HepG2 (cell line): ENCODE measurements around the gene SGPL1. TPM values are rescaled to one million over a fixed set of nuclear protein-coding genes. Genes with fewer than 3 reads are reported as not detected.

Experiments used
- ARID4A ChIP-seq: sonication (generic); formaldehyde crosslinking; IDR thresholded peaks from 2 replicates; pipeline ENCODE4 v1.5.0; 2020; ENCODE audit warnings: mild to moderate bottlenecking, missing genetic modification reagents, borderline replicate concordance
- CREB1 ChIP-seq, 2 experiments: fragments of 450-650 bp in 1 of 2; IDR thresholded peaks; 2 replicates each; pipeline ENCODE4 v1.6.1; 2016 to 2017; ENCODE audit warnings: control low read depth in 1 of 2, mild to moderate bottlenecking in 1 of 2, missing compliant biosample characterization in 1 of 2, missing genetic modification characterization in 1 of 2
- HMG20B ChIP-seq: conservative IDR thresholded peaks from 2 replicates; pipeline ENCODE4 v1.6.1; 2016; ENCODE audit warnings: missing genetic modification reagents, missing compliant biosample characterization
- HNF4G ChIP-seq, 2 experiments: sonication (generic) in 1 of 2; formaldehyde crosslinking in 1 of 2; IDR thresholded peaks; 2 replicates each; pipeline versions ENCODE4 v1.4.0 to v1.6.1; 2011 to 2020; ENCODE audit warnings: borderline replicate concordance in 2 of 2, low read depth in 2 of 2, mild to moderate bottlenecking in 2 of 2, low read length in 1 of 2, missing genetic modification reagents in 1 of 2, moderate library complexity in 1 of 2
- KDM1A ChIP-seq: IDR thresholded peaks from 2 replicates; pipeline ENCODE4 v1.6.1; 2016; ENCODE audit warnings: missing compliant biosample characterization
- PCBP2 ChIP-seq: fragments of 200-400 bp; formaldehyde crosslinking; optimal IDR thresholded peaks from 2 replicates; pipeline ENCODE3; 2018; ENCODE audit warnings: low read length, low read depth; ENCODE audit not compliant: poor library complexity, severe bottlenecking
- SOX5 ChIP-seq: IDR thresholded peaks from 2 replicates; pipeline ENCODE4 v1.6.1; 2016; ENCODE audit warnings: borderline replicate concordance
- SOX6 ChIP-seq, 2 experiments: fragments of 450-650 bp in 1 of 2; sonication (generic) in 1 of 2; formaldehyde crosslinking in 1 of 2; IDR thresholded peaks; 2 replicates each; pipeline versions ENCODE4 v1.4.0 to v1.6.1; 2017 to 2020; ENCODE audit warnings: antibody characterized with exemption in 1 of 2, mild to moderate bottlenecking in 1 of 2, missing genetic modification reagents in 1 of 2
- TCF7L2 ChIP-seq: IDR thresholded peaks from 2 replicates; pipeline ENCODE4 v1.6.1; 2011; ENCODE audit warnings: mild to moderate bottlenecking, low read depth, low read length, moderate library complexity
- ZBED4 ChIP-seq: sonication (generic); formaldehyde crosslinking; IDR thresholded peaks from 2 replicates; pipeline ENCODE4 v1.4.0; 2020; ENCODE audit warnings: missing genetic modification reagents, borderline replicate concordance
- ZBTB26 ChIP-seq: IDR thresholded peaks from 2 replicates; pipeline ENCODE4 v1.6.1; 2016; ENCODE audit warnings: missing compliant biosample characterization, missing genetic modification reagents, borderline replicate concordance
- ZBTB43 ChIP-seq: sonication (generic); formaldehyde crosslinking; conservative IDR thresholded peaks from 2 replicates; pipeline ENCODE4 v1.4.0; 2020; ENCODE audit warnings: missing genetic modification reagents
- ZNF383 ChIP-seq: sonication (generic); formaldehyde crosslinking; IDR thresholded peaks from 2 replicates; pipeline ENCODE4 v1.4.0; 2020; ENCODE audit warnings: missing genetic modification reagents, mild to moderate bottlenecking, borderline replicate concordance
- ZNF414 ChIP-seq: sonication (generic); formaldehyde crosslinking; IDR thresholded peaks from 2 replicates; pipeline ENCODE4 v1.5.0; 2020; ENCODE audit warnings: missing genetic modification reagents
- polyA plus RNA-seq, 8 experiments: library from polyadenylated mRNA; depleted of rRNA in 3 of 8; stranded (reverse) in 7 of 8; unstranded in 1 of 8; fragments of >200 nt; fragmentation: Illumina TruSeq in 4 of 8; extraction: Trizol in 4 of 8; gene quantifications; 2 replicates each; pipeline versions ENCODE4 v1.2.1 to v1.2.3, GENCODE V29; 2011 to 2016; ENCODE audit warnings: low read depth in 4 of 8, missing spikeins in 1 of 8, mixed read lengths in 1 of 8; ENCODE audit not compliant: insufficient read depth in 1 of 8
- total RNA-seq, 5 experiments: library from RNA; depleted of rRNA; stranded (reverse); fragments of >200 nt; fragmentation: Illumina TruSeq; extraction: Trizol; gene quantifications; 2 replicates each; pipeline ENCODE4 v1.2.3, GENCODE V29; 2016; ENCODE audit warnings: low read depth in 1 of 5

SGPL1 gene
- total and polyA plus RNA-seq, 2 of the 13 experiments (the other 11 are each of a cell fraction or from before 2014, with no cell fraction given) = 17.6 to 25.0 TPM

GRCh38 chr10:70815504-70816219 is at the start of gene SGPL1 (continued):
- TF ChIP-seq ZBED4 (CRISPR knock-in tag) (peak; percentile 64; the same call in 1 of the 2 replicates), TCF7L2 (no peak), ARID4A (CRISPR knock-in tag) (peak; percentile 53; the same call in 1 of the 2 replicates), SOX5 (no peak), HNF4G (IDR thresholded peaks at IDR 0.05; ENCODE audit: borderline replicate concordance, low read depth, low read length) (0 out of 2 replicates have a peak, but pooled peaks have one; percentile 8), HNF4G (CRISPR knock-in tag; IDR thresholded peaks at IDR 0.05; ENCODE audit: borderline replicate concordance, low read depth) (no peak), ZBTB26 (no peak), ZNF383 (CRISPR knock-in tag) (no peak), HMG20B (no peak), ZNF414 (CRISPR knock-in tag) (0 out of 2 replicates have a peak, but pooled peaks have one; percentile 36), SOX6 (IDR thresholded peaks at IDR 0.05) (no peak), SOX6 (CRISPR knock-in tag; IDR thresholded peaks at IDR 0.05) (no peak), PCBP2 (no peak), ZBTB43 (CRISPR knock-in tag) (no peak), KDM1A (CRISPR knock-in tag) (no peak), CREB1 (IDR thresholded peaks at IDR 0.05) (no peak), CREB1 (CRISPR knock-in tag; IDR thresholded peaks at IDR 0.05) (no peak)
